Hippocampal formation (tissue), 2 donors: Measurements from ENCODE around the gene PELI2.

Experiments used
- DNase-seq, 2 donors: peaks; one replicate each; lab custom pipeline; 2025; lab: John Stamatoyannopoulos, UW

Gene PELI2

GRCh38 chr14:56349960-56350359 is 231.7 kb downstream of the PELI2 start:
- no peak for DNase-seq
